Measurements from ENCODE around the gene TRIM47. TPM values are rescaled to one million over a fixed set of nuclear protein-coding genes. Genes with fewer than 3 reads are reported as not detected.

The TRIM47 gene
- total RNA-seq (2014; rRNA removed; shearing (Covaris generic)), result 8.1 and 9.9 TPM in 2 replicates

GRCh38 chr17:75878174-75878998, at the start of gene TRIM47:
Gene TRIM47, minus strand, starts transcription at chr17:75878581. Its CDS starts 33 bp downstream, at chr17:75878548.
- Histone ChIP-seq H3K36me3 (no peaks in the 10 kb centered on the region), H3K4me3 (peak within 1 kb of the TSS; percentile 55), H3K4me1 (peaks cover 21% of the 10 kb centered on the region), H3K27ac (peak within 1 kb of the TSS; percentile 66), H3K9me3 (replicated peaks) (no peaks in the 10 kb centered on the region), H3K27me3 (no peaks in the 10 kb centered on the region)
- DNase-seq, result peak; percentile 65 to 66

- 0 out of 2 replicates have a peak, but pooled peaks cover 6% of the 10 kb centered on the region for H3K36me3 ChIP-seq
- H3K27me3 ChIP-seq, result no peaks in the 10 kb centered on the region
- DNase-seq, result peak in 1 of 2 experiments; percentile 53
- no peaks in the 10 kb centered on the region for H3K4me1 ChIP-seq
- H3K27ac ChIP-seq, result no peak overlapping the region
- no peak overlapping the region for H3K4me3 ChIP-seq
- no peaks in the 10 kb centered on the region for H3K9me3 ChIP-seq (replicated peaks)
Measured at GRCh38 chr17:75927286-75927922, 49.0 kb upstream of the TRIM47 start.

GRCh38 chr17:75926456-75926855, 48.1 kb upstream of the TRIM47 start:
- no peak for DNase-seq
- Histone ChIP-seq H3K27ac (no peak overlapping the region), H3K4me1 (no peaks in the 10 kb centered on the region), H3K9me3 (replicated peaks) (no peaks in the 10 kb centered on the region), H3K36me3 (no peaks in the 10 kb centered on the region), H3K4me3 (no peak overlapping the region), H3K27me3 (no peaks in the 10 kb centered on the region)

- no peak for DNase-seq
- H3K27me3 ChIP-seq, result no peaks in the 10 kb centered on the region
- H3K4me3 ChIP-seq, result no peak overlapping the region
Measured at GRCh38 chr17:75925912-75926311, 47.5 kb upstream of the TRIM47 start.

GRCh38 chr17:75925103-75925502, 46.7 kb upstream of the TRIM47 start:
- Histone ChIP-seq H3K9me3 (replicated peaks) (no peaks in the 10 kb centered on the region), H3K36me3 (no peaks in the 10 kb centered on the region), H3K27ac (no peak overlapping the region), H3K4me1 (no peaks in the 10 kb centered on the region), H3K4me3 (no peak overlapping the region), H3K27me3 (no peaks in the 10 kb centered on the region)
- DNase-seq, result no peak

More at GRCh38 chr17:75925912-75926311, 47.5 kb upstream of the TRIM47 start:
- Histone ChIP-seq H3K4me1 (no peaks in the 10 kb centered on the region), H3K36me3 (no peaks in the 10 kb centered on the region), H3K9me3 (replicated peaks) (no peaks in the 10 kb centered on the region), H3K27ac (no peak overlapping the region)

- DNase-seq, result no peak
- Histone ChIP-seq H3K9me3 (replicated peaks) (no peaks in the 10 kb centered on the region), H3K27ac (no peak overlapping the region), H3K27me3 (no peaks in the 10 kb centered on the region), H3K4me3 (no peak overlapping the region), H3K4me1 (no peaks in the 10 kb centered on the region), H3K36me3 (no peaks in the 10 kb centered on the region)
Measured at GRCh38 chr17:75922963-75923874, 44.8 kb upstream of the TRIM47 start.

- Histone ChIP-seq H3K27ac (no peak overlapping the region), H3K27me3 (no peaks in the 10 kb centered on the region), H3K4me3 (no peak overlapping the region), H3K9me3 (replicated peaks) (no peaks in the 10 kb centered on the region), H3K4me1 (peaks cover 6% of the 10 kb centered on the region; the same call in 1 of the 2 replicates), H3K36me3 (no peaks in the 10 kb centered on the region)
- no peak for DNase-seq
Measured at GRCh38 chr17:75922173-75922961, 44.0 kb upstream of the TRIM47 start.

GRCh38 chr17:75921596-75921995, 43.2 kb upstream of the TRIM47 start:
- no peaks in the 10 kb centered on the region for H3K9me3 ChIP-seq (replicated peaks)
- H3K4me3 ChIP-seq, result no peak overlapping the region
- no peak for DNase-seq
- H3K27ac ChIP-seq, result no peak overlapping the region
- no peaks in the 10 kb centered on the region for H3K36me3 ChIP-seq
- no peaks in the 10 kb centered on the region for H3K27me3 ChIP-seq
- peaks cover 8% of the 10 kb centered on the region; the same call in 1 of the 2 replicates for H3K4me1 ChIP-seq

- no peaks in the 10 kb centered on the region for H3K27me3 ChIP-seq
- H3K9me3 ChIP-seq (replicated peaks), result no peaks in the 10 kb centered on the region
- no peak overlapping the region for H3K4me3 ChIP-seq
- H3K36me3 ChIP-seq, result no peaks in the 10 kb centered on the region
- no peak for DNase-seq
- H3K4me1 ChIP-seq, result peaks cover 8% of the 10 kb centered on the region; the same call in 1 of the 2 replicates
- no peak overlapping the region for H3K27ac ChIP-seq
Measured at GRCh38 chr17:75920045-75920560, 41.7 kb upstream of the TRIM47 start.

- Histone ChIP-seq H3K4me3 (no peak overlapping the region), H3K36me3 (no peaks in the 10 kb centered on the region), H3K4me1 (peaks cover 8% of the 10 kb centered on the region; the same call in 1 of the 2 replicates), H3K9me3 (replicated peaks) (no peaks in the 10 kb centered on the region), H3K27ac (no peak overlapping the region), H3K27me3 (no peaks in the 10 kb centered on the region)
- DNase-seq, result no peak
Measured at GRCh38 chr17:75919611-75920010, 41.2 kb upstream of the TRIM47 start.

- peaks cover 8% of the 10 kb centered on the region; the same call in 1 of the 2 replicates for H3K4me1 ChIP-seq
- no peaks in the 10 kb centered on the region for H3K9me3 ChIP-seq (replicated peaks)
- DNase-seq, result peak; percentile 55 to 57
- H3K27me3 ChIP-seq, result no peaks in the 10 kb centered on the region
- no peak overlapping the region; the same call in 1 of the 2 replicates for H3K4me3 ChIP-seq
- H3K36me3 ChIP-seq, result no peaks in the 10 kb centered on the region
- peak overlapping the region; percentile 53 for H3K27ac ChIP-seq
Measured at GRCh38 chr17:75917917-75918445, 39.6 kb upstream of the TRIM47 start.

- Histone ChIP-seq H3K36me3 (no peaks in the 10 kb centered on the region), H3K4me3 (peak overlapping the region; percentile 6; the same call in 1 of the 2 replicates), H3K9me3 (replicated peaks) (no peaks in the 10 kb centered on the region), H3K27me3 (no peaks in the 10 kb centered on the region), H3K27ac (peak overlapping the region; percentile 53), H3K4me1 (peaks cover 8% of the 10 kb centered on the region; the same call in 1 of the 2 replicates)
- peak; percentile 74 to 81 for DNase-seq
Measured at GRCh38 chr17:75917141-75917916, 38.9 kb upstream of the TRIM47 start.

- H3K27ac ChIP-seq, result no peak overlapping the region
- no peaks in the 10 kb centered on the region for H3K36me3 ChIP-seq
- DNase-seq, result no peak
- no peaks in the 10 kb centered on the region for H3K27me3 ChIP-seq
- H3K4me3 ChIP-seq, result no peak overlapping the region
- no peaks in the 10 kb centered on the region for H3K9me3 ChIP-seq (replicated peaks)
- peaks cover 11% of the 10 kb centered on the region; the same call in 1 of the 2 replicates for H3K4me1 ChIP-seq
Measured at GRCh38 chr17:75915268-75915667, 36.9 kb upstream of the TRIM47 start.

All from SJCRH30 (cell line).